Activated CD4-positive, alpha-beta memory T cell treated with anti-CD3 and anti-CD28 coated beads, Interleukin-2, amount 10 ng/mL, durations not matched to agents 7 days and 5 days (primary cell): ENCODE data around the gene COL2A1. TPM values are rescaled to one million over a fixed set of nuclear protein-coding genes. Genes with fewer than 3 reads are reported as not detected.

Source experiments
- CTCF ChIA-PET: fragments of 350-600 bp; sonication (Branson Sonifier 250); formaldehyde crosslinking; loops from one replicate; lab custom pipeline; 2021; ENCODE audit warnings: antibody characterized with exemption, inconsistent platforms; lab: Charles Lee
- POLR2A ChIA-PET: fragments of 350-600 bp; sonication (Branson Sonifier 250); formaldehyde crosslinking; loops from one replicate; lab custom pipeline; 2021; ENCODE audit warnings: antibody characterized with exemption; lab: Charles Lee
- DNase-seq: peaks from one replicate; pipeline ENCODE4 v3.0.0-alpha.2; 2020
- H3K27ac Mint-ChIP-seq: one replicate; pipeline ENCODE4 v1.8.0; 2021; ENCODE audit warnings: mild to moderate bottlenecking, mixed read lengths
- H3K27me3 Mint-ChIP-seq: one replicate; pipeline ENCODE4 v1.8.0; 2021; ENCODE audit warnings: mixed read lengths
- H3K36me3 Mint-ChIP-seq: one replicate; pipeline ENCODE4 v1.8.0; 2021; ENCODE audit warnings: low read depth, mixed read lengths
- H3K4me1 Mint-ChIP-seq: one replicate; pipeline ENCODE4 v1.8.0; 2021; ENCODE audit warnings: mixed read lengths
- H3K4me3 Mint-ChIP-seq: one replicate; pipeline ENCODE4 v1.8.0; 2021; ENCODE audit warnings: mild to moderate bottlenecking, mixed read lengths
- H3K9me3 Mint-ChIP-seq: one replicate; pipeline ENCODE4 v1.8.0; 2021; ENCODE audit warnings: mixed read lengths
- total RNA-seq, 2 experiments: library from RNA; stranded (reverse); gene quantifications; one replicate each; pipeline ENCODE4 v1.2.3, GENCODE V29; 2021

The COL2A1 gene
- total RNA-seq, 2 experiments from 2014 or later: not detected

DNA sequence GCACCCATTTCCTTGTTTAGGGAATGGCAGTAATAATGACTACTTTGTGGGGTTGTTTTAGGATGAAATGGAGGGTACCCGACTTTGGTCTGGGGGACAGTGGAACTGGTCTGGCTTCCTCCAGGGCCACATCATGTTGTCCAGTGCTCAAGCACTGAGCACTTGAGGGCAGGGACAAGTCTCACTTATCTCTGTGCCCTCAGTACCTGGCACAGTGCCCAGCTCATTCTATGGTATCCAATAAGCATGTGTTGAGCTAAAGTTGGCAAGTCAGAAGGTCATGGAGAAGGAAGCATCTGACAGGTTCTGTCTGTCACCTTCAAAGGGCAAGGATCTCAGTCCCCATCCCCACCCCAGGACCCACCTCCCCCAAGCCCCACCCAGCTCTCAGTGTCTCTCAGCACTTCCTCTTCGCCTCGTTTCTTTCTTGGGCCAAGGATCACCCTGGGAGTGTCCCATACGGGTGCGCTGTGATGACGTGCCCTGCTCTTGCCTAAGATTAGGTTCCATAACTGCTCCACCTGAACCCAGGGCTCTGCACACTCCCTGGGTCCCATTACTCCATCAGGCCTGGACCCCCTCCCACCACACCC lies 65.2 kb downstream of the COL2A1 start:
- CTCF ChIA-PET: interaction anchor here (1.9 kb wide), 1 partner anchor 10 kb away, joined by 5 read pairs; no protein-coding TSS in a partner anchor
- no peak overlapping the region for H3K27ac Mint-ChIP-seq
- no peaks in the 10 kb centered on the region for H3K36me3 Mint-ChIP-seq
- H3K4me1 Mint-ChIP-seq: peaks cover 5% of the 10 kb centered on the region
- POLR2A ChIA-PET: no interaction called here
- no peaks in the 10 kb centered on the region for H3K9me3 Mint-ChIP-seq
- no peak for DNase-seq
- peaks cover 28% of the 10 kb centered on the region for H3K27me3 Mint-ChIP-seq
- no peak overlapping the region for H3K4me3 Mint-ChIP-seq

DNA sequence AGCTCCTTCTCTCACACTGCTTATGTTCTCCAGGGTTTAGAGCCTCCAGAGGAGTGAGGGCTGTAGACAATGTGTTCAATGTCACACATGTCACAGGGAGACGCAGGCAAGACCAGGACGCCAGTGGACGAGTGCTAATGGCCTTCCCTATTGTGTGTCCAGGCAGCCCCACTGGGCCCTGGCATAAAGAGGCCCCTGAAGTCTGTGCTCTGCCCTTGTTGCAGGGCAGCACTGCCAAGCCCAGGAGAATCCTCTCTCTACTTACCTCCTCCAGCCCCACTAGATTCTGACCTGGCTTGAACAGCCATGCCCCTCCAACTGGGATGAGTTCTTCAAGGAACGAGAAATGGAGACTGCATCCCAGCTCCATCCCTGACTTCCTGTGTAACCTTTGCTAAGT lies 65.7 kb downstream of the COL2A1 start:
- H3K27me3 Mint-ChIP-seq: peaks cover 27% of the 10 kb centered on the region
- H3K4me1 Mint-ChIP-seq: peaks cover 5% of the 10 kb centered on the region
- H3K4me3 Mint-ChIP-seq: no peak overlapping the region
- no peak overlapping the region for H3K27ac Mint-ChIP-seq
- DNase-seq: no peak
- H3K36me3 Mint-ChIP-seq: no peaks in the 10 kb centered on the region
- POLR2A ChIA-PET: no interaction called here
- CTCF ChIA-PET: interaction anchor here (1.0 to 1.9 kb wide), 2 partner anchors 11 to 33 kb away, joined by 5 read pairs; partner anchors contain the start of gene VDR
- H3K9me3 Mint-ChIP-seq: no peaks in the 10 kb centered on the region

DNA sequence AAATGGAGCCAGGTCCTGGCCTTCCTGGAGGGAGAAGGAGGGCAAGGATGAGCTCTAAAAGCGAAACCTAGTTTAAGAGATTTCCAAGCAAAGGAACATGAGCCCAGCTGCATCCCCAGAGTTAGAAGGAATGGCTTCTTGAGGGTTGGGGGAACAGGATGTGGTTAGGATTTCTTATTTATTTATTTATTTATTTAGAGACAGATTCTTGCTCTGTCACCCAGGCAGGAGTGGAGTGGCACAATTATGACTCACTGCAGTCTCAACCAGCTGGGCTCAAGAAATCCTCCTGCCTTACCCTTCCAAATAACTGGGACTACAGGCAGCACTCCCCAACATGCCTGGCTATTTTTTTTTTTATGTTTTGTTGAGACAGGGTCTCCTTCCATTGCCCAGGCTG lies 66.2 kb downstream of the COL2A1 start:
- CTCF ChIA-PET: interaction anchor here (1.0 to 1.9 kb wide), 2 partner anchors 11 to 33 kb away, joined by 5 read pairs; partner anchors contain the start of gene VDR
- H3K27me3 Mint-ChIP-seq: peaks cover 23% of the 10 kb centered on the region
- no peak overlapping the region for H3K27ac Mint-ChIP-seq
- POLR2A ChIA-PET: no interaction called here
- H3K9me3 Mint-ChIP-seq: no peaks in the 10 kb centered on the region
- no peaks in the 10 kb centered on the region for H3K36me3 Mint-ChIP-seq
- DNase-seq: no peak
- no peak overlapping the region for H3K4me3 Mint-ChIP-seq
- peaks cover 5% of the 10 kb centered on the region for H3K4me1 Mint-ChIP-seq

- POLR2A ChIA-PET: no interaction called here
- CTCF ChIA-PET: interaction anchor here (1.2 to 1.3 kb wide), 2 partner anchors 14 to 30 kb away, joined by 3 to 4 read pairs; partner anchors contain the start of gene VDR
Measured at GRCh38 chr12:47935184-47935583, 69.1 kb downstream of the COL2A1 start.

GRCh38 chr12:47931187-47931586 lies 73.1 kb downstream of the COL2A1 start:
- Mint-ChIP-seq H3K4me1 (peaks cover 2% of the 10 kb centered on the region), H3K9me3 (no peaks in the 10 kb centered on the region), H3K27ac (no peak overlapping the region), H3K4me3 (no peak overlapping the region), H3K27me3 (peaks cover 19% of the 10 kb centered on the region), H3K36me3 (no peaks in the 10 kb centered on the region)
- CTCF ChIA-PET: no interaction called here
- POLR2A ChIA-PET: no interaction called here
- no peak for DNase-seq

More at GRCh38 chr12:47935184-47935583, 69.1 kb downstream of the COL2A1 start:
- Mint-ChIP-seq H3K27ac (no peak overlapping the region), H3K4me1 (no peaks in the 10 kb centered on the region), H3K4me3 (no peak overlapping the region), H3K36me3 (no peaks in the 10 kb centered on the region), H3K27me3 (peaks cover 19% of the 10 kb centered on the region), H3K9me3 (no peaks in the 10 kb centered on the region)
- DNase-seq: no peak

DNA sequence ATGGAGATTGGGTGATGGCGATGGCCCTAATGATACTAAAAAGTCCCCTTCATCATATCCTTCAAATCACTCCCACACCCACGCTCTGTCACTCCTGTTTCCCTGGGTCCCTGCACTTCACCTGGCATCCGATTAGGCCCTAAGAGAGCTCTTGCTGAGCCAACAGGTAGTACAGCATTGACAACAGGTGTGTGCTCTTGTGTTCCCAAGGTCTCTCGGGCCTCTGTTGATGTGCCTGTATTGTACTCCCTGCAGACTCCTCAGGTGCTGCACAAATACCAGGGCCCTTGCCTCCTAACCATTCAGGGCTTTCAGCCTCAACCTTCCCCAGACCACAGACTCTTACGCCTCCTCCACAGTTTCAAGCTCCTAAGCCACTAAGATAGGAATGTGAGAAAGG lies 73.6 kb downstream of the COL2A1 start:
- Mint-ChIP-seq H3K36me3 (no peaks in the 10 kb centered on the region), H3K27ac (no peak overlapping the region), H3K4me1 (peaks cover 2% of the 10 kb centered on the region), H3K4me3 (no peak overlapping the region), H3K9me3 (no peaks in the 10 kb centered on the region), H3K27me3 (peaks cover 19% of the 10 kb centered on the region)
- no peak for DNase-seq
- POLR2A ChIA-PET: interaction anchor here (1.1 kb wide), 1 partner anchor 26 kb away, joined by 3 read pairs; the partner anchor contains the start of gene VDR
- CTCF ChIA-PET: no interaction called here

DNA sequence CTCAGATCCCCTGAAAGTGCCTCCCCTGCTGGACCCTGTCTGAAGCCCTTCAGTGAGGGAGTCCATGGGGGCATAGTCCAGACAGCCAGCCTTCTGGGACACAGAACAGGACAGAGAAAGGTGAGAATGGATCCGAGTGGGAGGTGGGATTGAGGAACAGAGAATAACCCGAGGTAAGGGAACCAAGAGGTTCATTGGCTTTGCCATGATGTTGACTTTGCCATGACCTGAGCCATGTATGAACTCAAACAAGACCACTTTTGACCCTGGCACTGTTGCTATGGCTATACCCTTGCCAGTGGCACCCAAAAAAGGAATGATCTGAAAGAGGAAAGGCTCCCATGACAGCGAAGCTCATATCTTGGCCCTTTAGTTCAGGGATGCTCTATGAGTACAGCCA lies 76.9 kb downstream of the COL2A1 start:
- ChIA-PET POLR2A (no interaction called here), CTCF (no interaction called here)
- H3K4me3 Mint-ChIP-seq: no peak overlapping the region
- no peaks in the 10 kb centered on the region for H3K36me3 Mint-ChIP-seq
- no peaks in the 10 kb centered on the region for H3K9me3 Mint-ChIP-seq
- H3K27ac Mint-ChIP-seq: no peak overlapping the region
- DNase-seq: no peak
- peaks cover 2% of the 10 kb centered on the region for H3K4me1 Mint-ChIP-seq
- H3K27me3 Mint-ChIP-seq: peaks cover 35% of the 10 kb centered on the region

Other genes with a start within 250 kb of the COL2A1 start
- gene RAPGEF3, start 245.6 kb downstream of the COL2A1 start, total RNA-seq: 1 to 10 TPM; 1.4 to 1.6 TPM
- gene SLC48A1, start 231.2 kb downstream of the COL2A1 start, total RNA-seq: 10 to 100 TPM; 19.4 to 22.6 TPM
- 100 to 1,000 TPM; 315 to 328 TPM for gene HDAC7, start 184.6 kb downstream of the COL2A1 start, total RNA-seq
- 10 to 100 TPM; 62.9 to 65.5 TPM for gene VDR, start 99.5 kb downstream of the COL2A1 start, total RNA-seq
- 100 to 1,000 TPM; 139 to 141 TPM for gene TMEM106C, start 40.9 kb downstream of the COL2A1 start, total RNA-seq
- 10 to 100 TPM; 42.4 to 43.7 TPM for gene SENP1, start 101.6 kb upstream of the COL2A1 start, total RNA-seq
- gene PFKM, start 114.9 kb upstream of the COL2A1 start, total RNA-seq: 10 to 100 TPM; 16.8 TPM
- gene ASB8, start 153.0 kb upstream of the COL2A1 start, total RNA-seq: 10 to 100 TPM; 43.4 to 45.6 TPM
- gene CCDC184, start 179.2 kb upstream of the COL2A1 start, total RNA-seq: under 1 TPM; 0.63 to 0.65 TPM
- not detected for gene OR10AD1, start 198.8 kb upstream of the COL2A1 start, total RNA-seq